Measurements from ENCODE around the gene ANKH.

ANKH gene

DNA sequence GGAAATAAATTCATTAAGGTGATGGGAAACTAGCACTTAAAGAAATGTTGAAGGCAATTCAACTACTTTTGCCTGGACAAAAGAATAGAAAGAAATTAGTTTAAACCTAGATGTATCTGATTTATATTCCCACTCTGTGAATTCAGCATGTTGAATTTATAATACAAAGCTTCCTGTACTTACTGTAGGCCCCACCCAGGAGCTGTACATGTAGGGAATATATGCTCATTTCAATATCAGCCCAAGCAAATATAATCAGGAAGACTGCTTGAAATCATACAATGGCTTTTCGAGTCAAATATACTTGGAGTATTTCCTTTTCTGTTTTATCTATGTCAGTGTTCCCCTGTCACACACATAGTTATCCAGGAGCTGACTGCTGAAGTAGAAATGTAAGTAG is 105.0 kb downstream of the ANKH start:
- Histone ChIP-seq H3K79me2 (ENCODE audit: insufficient read depth, low read length) (no peaks in the 10 kb centered on the region; the same call in 1 of the 2 replicates), H3F3A (ENCODE audit: low read depth) (no peaks in the 10 kb centered on the region), H3K9ac (ENCODE audit: low read depth, low read length, poor library complexity, severe bottlenecking) (no peak overlapping the region), H3K36me3 (ENCODE audit: insufficient read depth, low read length) (peaks cover 38% of the 10 kb centered on the region; the same call in 1 of the 2 replicates), H3K9me2 (replicated peaks; ENCODE audit: low read depth, low read length) (no peaks in the 10 kb centered on the region), H3K27me3 (ENCODE audit: insufficient read depth, low read length, poor library complexity, severe bottlenecking) (no peaks in the 10 kb centered on the region), H4K20me1 (ENCODE audit: insufficient read depth, low read length, poor library complexity, severe bottlenecking) (no peaks in the 10 kb centered on the region), H3K9me3 (ENCODE audit: insufficient read depth, low read depth, low read length) (no peaks in the 10 kb centered on the region), H2AFZ (ENCODE audit: low read length) (no peak overlapping the region), H3K4me2 (ENCODE audit: low read depth, low read length, poor library complexity, severe bottlenecking) (no peak overlapping the region), H3K4me3 (ENCODE audit: low read length, poor library complexity, severe bottlenecking) (no peak overlapping the region), H3K4me1 (ENCODE audit: insufficient read depth, low read length, poor library complexity, severe bottlenecking) (no peaks in the 10 kb centered on the region)
- no peak for TF ChIP-seq EZH2phosphoT487 (IDR thresholded peaks at IDR 0.05; ENCODE audit: borderline replicate concordance)
- TF ChIP-seq, protein P1, sequence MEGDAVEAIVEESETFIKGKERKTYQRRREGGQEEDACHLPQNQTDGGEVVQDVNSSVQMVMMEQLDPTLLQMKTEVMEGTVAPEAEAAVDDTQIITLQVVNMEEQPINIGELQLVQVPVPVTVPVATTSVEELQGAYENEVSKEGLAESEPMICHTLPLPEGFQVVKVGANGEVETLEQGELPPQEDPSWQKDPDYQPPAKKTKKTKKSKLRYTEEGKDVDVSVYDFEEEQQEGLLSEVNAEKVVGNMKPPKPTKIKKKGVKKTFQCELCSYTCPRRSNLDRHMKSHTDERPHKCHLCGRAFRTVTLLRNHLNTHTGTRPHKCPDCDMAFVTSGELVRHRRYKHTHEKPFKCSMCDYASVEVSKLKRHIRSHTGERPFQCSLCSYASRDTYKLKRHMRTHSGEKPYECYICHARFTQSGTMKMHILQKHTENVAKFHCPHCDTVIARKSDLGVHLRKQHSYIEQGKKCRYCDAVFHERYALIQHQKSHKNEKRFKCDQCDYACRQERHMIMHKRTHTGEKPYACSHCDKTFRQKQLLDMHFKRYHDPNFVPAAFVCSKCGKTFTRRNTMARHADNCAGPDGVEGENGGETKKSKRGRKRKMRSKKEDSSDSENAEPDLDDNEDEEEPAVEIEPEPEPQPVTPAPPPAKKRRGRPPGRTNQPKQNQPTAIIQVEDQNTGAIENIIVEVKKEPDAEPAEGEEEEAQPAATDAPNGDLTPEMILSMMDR (conservative IDR thresholded peaks at IDR 0.05; ENCODE audit: low read length): no peak

DNA sequence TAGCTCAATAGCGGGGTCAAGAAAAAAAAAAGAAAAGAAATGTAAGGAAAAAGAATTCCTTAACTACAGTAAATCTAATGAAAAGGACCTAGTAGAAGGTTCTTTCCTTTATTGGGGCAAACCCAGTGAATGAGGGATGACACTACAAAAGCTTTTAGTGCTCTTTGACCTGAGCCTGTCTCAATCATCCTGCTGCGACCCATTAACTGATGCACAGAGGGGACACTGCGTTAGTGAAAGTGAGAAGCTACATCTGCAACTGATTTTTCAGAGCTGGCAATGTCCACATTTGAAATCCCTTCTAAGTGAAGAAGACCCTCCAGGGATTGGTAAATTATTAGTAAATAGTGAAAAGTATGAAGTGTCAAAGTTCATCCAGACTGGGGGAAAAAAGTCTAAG is 106.0 kb downstream of the ANKH start:
- TF ChIP-seq, protein P1 (conservative IDR thresholded peaks at IDR 0.05; ENCODE audit: low read length): no peak
- TF ChIP-seq EZH2phosphoT487 (IDR thresholded peaks at IDR 0.05; ENCODE audit: borderline replicate concordance): no peak
- H3K4me2 ChIP-seq (ENCODE audit: low read depth, low read length, poor library complexity, severe bottlenecking): no peak overlapping the region
- no peaks in the 10 kb centered on the region for H4K20me1 ChIP-seq (ENCODE audit: insufficient read depth, low read length, poor library complexity, severe bottlenecking)

DNA sequence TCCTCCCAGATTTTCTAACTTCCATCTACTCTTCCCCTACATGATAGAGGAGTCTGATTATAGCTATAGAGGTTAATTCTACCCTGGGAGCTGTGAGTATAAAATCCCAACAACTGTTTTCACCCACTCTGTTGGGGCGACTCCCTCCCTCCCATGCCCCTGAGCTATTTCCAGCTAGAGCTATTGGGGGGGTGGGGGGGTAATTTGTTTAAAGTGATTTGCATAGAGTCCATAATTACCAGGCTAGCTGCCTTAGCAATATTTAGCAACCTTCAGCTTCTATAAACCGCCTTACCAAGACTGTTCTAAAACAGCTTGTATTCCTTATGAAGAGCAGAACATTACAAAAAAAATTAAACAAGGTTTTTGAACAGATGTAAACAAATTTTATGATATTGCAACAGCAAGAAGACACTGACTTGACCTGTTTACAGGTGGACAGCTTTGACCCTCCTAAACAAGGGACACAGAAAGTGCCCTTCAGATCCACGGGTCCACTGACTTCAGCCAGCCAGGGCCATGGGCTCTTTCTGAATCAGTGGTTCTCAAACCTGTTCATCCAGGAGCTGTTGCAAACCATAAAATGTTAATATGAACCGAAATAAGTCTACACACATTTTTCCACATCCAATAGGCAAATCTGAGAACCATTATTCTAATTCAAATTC is 108.9 kb downstream of the ANKH start:
- H3K9me3 ChIP-seq (ENCODE audit: insufficient read depth, low read depth, low read length): no peaks in the 10 kb centered on the region
- H3K36me3 ChIP-seq (ENCODE audit: insufficient read depth, low read length): peaks cover 26% of the 10 kb centered on the region; the same call in 1 of the 2 replicates
- H3K4me1 ChIP-seq (ENCODE audit: insufficient read depth, low read length, poor library complexity, severe bottlenecking): no peaks in the 10 kb centered on the region
- TF ChIP-seq EZH2phosphoT487 (IDR thresholded peaks at IDR 0.05; ENCODE audit: borderline replicate concordance): no peak
- TF ChIP-seq, protein P1 (conservative IDR thresholded peaks at IDR 0.05; ENCODE audit: low read length): no peak
- no peak overlapping the region for H2AFZ ChIP-seq (ENCODE audit: low read length)
- no peaks in the 10 kb centered on the region for H3K9me2 ChIP-seq (replicated peaks; ENCODE audit: low read depth, low read length)
- H3K9ac ChIP-seq (ENCODE audit: low read depth, low read length, poor library complexity, severe bottlenecking): no peak overlapping the region
- H3K4me3 ChIP-seq (ENCODE audit: low read length, poor library complexity, severe bottlenecking): no peak overlapping the region
- H3K79me2 ChIP-seq (ENCODE audit: insufficient read depth, low read length): no peaks in the 10 kb centered on the region
- H3K27me3 ChIP-seq (ENCODE audit: insufficient read depth, low read length, poor library complexity, severe bottlenecking): no peaks in the 10 kb centered on the region
- no peaks in the 10 kb centered on the region for H4K20me1 ChIP-seq (ENCODE audit: insufficient read depth, low read length, poor library complexity, severe bottlenecking)
- no peaks in the 10 kb centered on the region for H3F3A ChIP-seq (ENCODE audit: low read depth)
- no peak overlapping the region for H3K4me2 ChIP-seq (ENCODE audit: low read depth, low read length, poor library complexity, severe bottlenecking)

More for the DNA sequence above, 106.0 kb downstream of the ANKH start:
- no peaks in the 10 kb centered on the region for H3K79me2 ChIP-seq (ENCODE audit: insufficient read depth, low read length)
- peaks cover 38% of the 10 kb centered on the region; the same call in 1 of the 2 replicates for H3K36me3 ChIP-seq (ENCODE audit: insufficient read depth, low read length)
- no peak overlapping the region for H2AFZ ChIP-seq (ENCODE audit: low read length)
- no peaks in the 10 kb centered on the region for H3K4me1 ChIP-seq (ENCODE audit: insufficient read depth, low read length, poor library complexity, severe bottlenecking)
- no peak overlapping the region for H3K9ac ChIP-seq (ENCODE audit: low read depth, low read length, poor library complexity, severe bottlenecking)
- H3K4me3 ChIP-seq (ENCODE audit: low read length, poor library complexity, severe bottlenecking): no peak overlapping the region
- H3K9me2 ChIP-seq (replicated peaks; ENCODE audit: low read depth, low read length): no peaks in the 10 kb centered on the region
- no peaks in the 10 kb centered on the region for H3K9me3 ChIP-seq (ENCODE audit: insufficient read depth, low read depth, low read length)
- no peaks in the 10 kb centered on the region for H3K27me3 ChIP-seq (ENCODE audit: insufficient read depth, low read length, poor library complexity, severe bottlenecking)
- no peaks in the 10 kb centered on the region for H3F3A ChIP-seq (ENCODE audit: low read depth)
